ENCODE data around the gene SYT15B.
"Not testable (repeated sequence)": the region's sequence is repeated elsewhere in the genome, so short reads cannot be mapped to it uniquely, and the experiment has no call there.

SYT15B gene

GRCh38 chr10:47725740-47726139 lies 37.7 kb downstream of the SYT15B start:
- DNase-seq (ENCODE audit: low read depth) = not testable (repeated sequence)

- not testable (repeated sequence) for DNase-seq (ENCODE audit: low read depth)
These were observed 38.3 kb downstream of the SYT15B start for GRCh38 chr10:47725047-47725446.

- not testable (repeated sequence) for DNase-seq (ENCODE audit: low read depth)
These were observed 39.3 kb downstream of the SYT15B start for GRCh38 chr10:47724119-47724518.

GRCh38 chr10:47723362-47723761 lies 40.0 kb downstream of the SYT15B start:
- not testable (repeated sequence) for DNase-seq (ENCODE audit: low read depth)

- DNase-seq (ENCODE audit: low read depth) = not testable (repeated sequence)
These were observed 46.2 kb downstream of the SYT15B start for GRCh38 chr10:47717011-47717769.

All from stimulated activated CD4-positive, alpha-beta T cell treated with anti-CD3 and anti-CD28 coated beads, Interleukin-2, amount 100 ng/mL, for 4 hours (primary cell).